Measurements from ENCODE around the gene MYO1B. TPM values are rescaled to one million over a fixed set of nuclear protein-coding genes. Genes with fewer than 3 reads are reported as not detected.

The MYO1B gene
- polyA plus RNA-seq, 3 donors from 2014 or later, result not detected

GRCh38 chr2:191335875-191336464 lies 90.8 kb downstream of the MYO1B start:
- H3K4me3 Mint-ChIP-seq, result no peak overlapping the region
- H3K36me3 Mint-ChIP-seq, result no peaks in the 10 kb centered on the region
- DNase-seq, result no peak
- peaks cover 0 to 3% (median 1%) of the 10 kb centered on the region in 3 donors for H3K27me3 Mint-ChIP-seq (ENCODE audit: low read depth in 3 of 3)
- no peaks in the 10 kb centered on the region for H3K4me1 Mint-ChIP-seq
- no peak overlapping the region for H3K27ac Mint-ChIP-seq
- H3K9me3 Mint-ChIP-seq, result peaks cover 0 to 5% (median 0%) of the 10 kb centered on the region in 6 donors

- no peak overlapping the region for H3K27ac Mint-ChIP-seq
- no peak for DNase-seq
- no peaks in the 10 kb centered on the region for H3K4me1 Mint-ChIP-seq
These were observed 96.2 kb downstream of the MYO1B start for GRCh38 chr2:191341436-191341835.

GRCh38 chr2:191343796-191344338 lies 98.7 kb downstream of the MYO1B start:
- Mint-ChIP-seq H3K27ac (no peak overlapping the region), H3K9me3 (peaks cover 0 to 2% (median 0%) of the 10 kb centered on the region in 6 donors), H3K4me3 (no peak overlapping the region), H3K36me3 (no peaks in the 10 kb centered on the region), H3K27me3 (ENCODE audit: low read depth in 3 of 3) (peaks cover 4 to 18% (median 14%) of the 10 kb centered on the region in 3 donors), H3K4me1 (no peaks in the 10 kb centered on the region)
- no peak for DNase-seq

More at GRCh38 chr2:191341436-191341835, 96.2 kb downstream of the MYO1B start:
- peaks cover 0 to 2% (median 0%) of the 10 kb centered on the region in 6 donors for H3K9me3 Mint-ChIP-seq
- H3K36me3 Mint-ChIP-seq, result no peaks in the 10 kb centered on the region
- H3K4me3 Mint-ChIP-seq, result no peak overlapping the region
- H3K27me3 Mint-ChIP-seq (ENCODE audit: low read depth in 3 of 3), result peaks cover 2 to 9% (median 6%) of the 10 kb centered on the region in 3 donors

GRCh38 chr2:191345788-191346187 lies 100.6 kb downstream of the MYO1B start:
- Mint-ChIP-seq H3K27ac (no peak overlapping the region), H3K27me3 (ENCODE audit: low read depth in 3 of 3) (peaks cover 5 to 20% (median 16%) of the 10 kb centered on the region in 3 donors), H3K4me1 (no peaks in the 10 kb centered on the region), H3K4me3 (no peak overlapping the region), H3K9me3 (no peaks in the 10 kb centered on the region), H3K36me3 (no peaks in the 10 kb centered on the region)
- no peak for DNase-seq

- Mint-ChIP-seq H3K9me3 (no peaks in the 10 kb centered on the region), H3K27me3 (ENCODE audit: low read depth in 3 of 3) (peaks cover 5 to 24% (median 18%) of the 10 kb centered on the region in 3 donors), H3K36me3 (no peaks in the 10 kb centered on the region)
These were observed 102.0 kb downstream of the MYO1B start for GRCh38 chr2:191347154-191347553.

GRCh38 chr2:191347881-191348280 lies 102.7 kb downstream of the MYO1B start:
- H3K4me3 Mint-ChIP-seq, result no peak overlapping the region
- no peaks in the 10 kb centered on the region for H3K36me3 Mint-ChIP-seq
- H3K9me3 Mint-ChIP-seq, result no peaks in the 10 kb centered on the region

More at GRCh38 chr2:191347154-191347553, 102.0 kb downstream of the MYO1B start:
- H3K27ac Mint-ChIP-seq, result no peak overlapping the region
- no peak for DNase-seq
- no peaks in the 10 kb centered on the region for H3K4me1 Mint-ChIP-seq
- no peak overlapping the region for H3K4me3 Mint-ChIP-seq

GRCh38 chr2:191349990-191350389 lies 104.8 kb downstream of the MYO1B start:
- DNase-seq, result no peak
- peaks cover 5 to 7% of the 10 kb centered on the region in 2 donors for H3K4me1 Mint-ChIP-seq
- H3K36me3 Mint-ChIP-seq, result no peaks in the 10 kb centered on the region
- peaks cover under 1 to 4% (median 3%) of the 10 kb centered on the region in 6 donors for H3K9me3 Mint-ChIP-seq
- no peak overlapping the region for H3K27ac Mint-ChIP-seq
- no peak overlapping the region for H3K4me3 Mint-ChIP-seq
- peaks cover 10 to 25% (median 20%) of the 10 kb centered on the region in 3 donors for H3K27me3 Mint-ChIP-seq (ENCODE audit: low read depth in 3 of 3)

More at GRCh38 chr2:191347881-191348280, 102.7 kb downstream of the MYO1B start:
- no peak for DNase-seq
- H3K4me1 Mint-ChIP-seq, result no peaks in the 10 kb centered on the region
- no peak overlapping the region for H3K27ac Mint-ChIP-seq
- peaks cover 8 to 24% (median 21%) of the 10 kb centered on the region in 3 donors for H3K27me3 Mint-ChIP-seq (ENCODE audit: low read depth in 3 of 3)

GRCh38 chr2:191350826-191351225 lies 105.6 kb downstream of the MYO1B start:
- H3K4me3 Mint-ChIP-seq, result no peak overlapping the region
- peaks cover 10 to 26% (median 22%) of the 10 kb centered on the region in 3 donors for H3K27me3 Mint-ChIP-seq (ENCODE audit: low read depth in 3 of 3)
- no peaks in the 10 kb centered on the region for H3K36me3 Mint-ChIP-seq
- no peak for DNase-seq
- H3K9me3 Mint-ChIP-seq, result peaks cover 3 to 9% (median 5%) of the 10 kb centered on the region in 6 donors
- H3K4me1 Mint-ChIP-seq, result peaks cover 14 to 15% of the 10 kb centered on the region in 2 donors
- H3K27ac Mint-ChIP-seq, result peak overlapping the region in 1 of 6 donors; percentile 18

GRCh38 chr2:191351298-191351697 lies 106.1 kb downstream of the MYO1B start:
- Mint-ChIP-seq H3K27ac (no peak overlapping the region), H3K27me3 (ENCODE audit: low read depth in 3 of 3) (peaks cover 10 to 26% (median 22%) of the 10 kb centered on the region in 3 donors), H3K36me3 (no peaks in the 10 kb centered on the region), H3K4me1 (peaks cover 19 to 20% of the 10 kb centered on the region in 2 donors), H3K9me3 (peaks cover 3 to 9% (median 5%) of the 10 kb centered on the region in 6 donors), H3K4me3 (no peak overlapping the region)
- DNase-seq, result no peak

- no peak overlapping the region for H3K27ac Mint-ChIP-seq
These were observed 106.7 kb downstream of the MYO1B start for GRCh38 chr2:191351921-191352320.

GRCh38 chr2:191352536-191352935 lies 107.3 kb downstream of the MYO1B start:
- no peak for DNase-seq
- peaks cover 20 to 24% of the 10 kb centered on the region in 2 donors for H3K4me1 Mint-ChIP-seq
- peaks cover 3 to 9% (median 5%) of the 10 kb centered on the region in 6 donors for H3K9me3 Mint-ChIP-seq
- H3K27me3 Mint-ChIP-seq (ENCODE audit: low read depth in 3 of 3), result peaks cover 12 to 27% (median 22%) of the 10 kb centered on the region in 3 donors
- H3K27ac Mint-ChIP-seq, result no peak overlapping the region
- H3K36me3 Mint-ChIP-seq, result no peaks in the 10 kb centered on the region
- H3K4me3 Mint-ChIP-seq, result no peak overlapping the region

More at GRCh38 chr2:191351921-191352320, 106.7 kb downstream of the MYO1B start:
- peaks cover 3 to 9% (median 5%) of the 10 kb centered on the region in 6 donors for H3K9me3 Mint-ChIP-seq
- no peak overlapping the region for H3K4me3 Mint-ChIP-seq
- peaks cover 20 to 24% of the 10 kb centered on the region in 2 donors for H3K4me1 Mint-ChIP-seq
- peaks cover 10 to 25% (median 24%) of the 10 kb centered on the region in 3 donors for H3K27me3 Mint-ChIP-seq (ENCODE audit: low read depth in 3 of 3)
- no peaks in the 10 kb centered on the region for H3K36me3 Mint-ChIP-seq
- no peak for DNase-seq

- Mint-ChIP-seq H3K27me3 (ENCODE audit: low read depth in 3 of 3) (peaks cover 15 to 32% (median 21%) of the 10 kb centered on the region in 3 donors), H3K4me1 (peaks cover 20 to 24% of the 10 kb centered on the region in 2 donors), H3K4me3 (peak overlapping the region in 4 of 5 donors; percentile 19 to 63 (median 52)), H3K36me3 (no peaks in the 10 kb centered on the region), H3K9me3 (peaks cover 3 to 9% (median 5%) of the 10 kb centered on the region in 6 donors), H3K27ac (peak overlapping the region in 4 of 6 donors; percentile 14 to 74 (median 49))
- peak; percentile 60 to 71 (median 69) for DNase-seq
These were observed 110.1 kb downstream of the MYO1B start for GRCh38 chr2:191355170-191355758.

GRCh38 chr2:191357678-191358077 lies 112.5 kb downstream of the MYO1B start:
- Mint-ChIP-seq H3K4me1 (peaks cover 20 to 24% of the 10 kb centered on the region in 2 donors), H3K27me3 (ENCODE audit: low read depth in 3 of 3) (peaks cover 12 to 42% (median 23%) of the 10 kb centered on the region in 3 donors), H3K27ac (no peak overlapping the region), H3K36me3 (no peaks in the 10 kb centered on the region), H3K4me3 (no peak overlapping the region), H3K9me3 (peaks cover 3 to 9% (median 5%) of the 10 kb centered on the region in 6 donors)
- DNase-seq, result no peak

Data from immature natural killer cell (primary cell).